Left ventricle myocardium inferior (tissue), 1 donor: ENCODE data around the gene C16orf95. TPM values are rescaled to one million over a fixed set of nuclear protein-coding genes. Genes with fewer than 3 reads are reported as not detected.

ENCODE experiments used
- DNase-seq: peaks from one replicate; pipeline ENCODE4 v3.0.0-alpha.2; 2020
- H3K27ac ChIP-seq: fragments of 200-600 bp; replicated peaks from 2 replicates; pipeline ENCODE4 v1.8.0; 2021
- H3K27me3 ChIP-seq: fragments of 200-600 bp; 2 replicates; pipeline ENCODE4 v1.8.0; 2021; ENCODE audit warnings: low read depth
- H3K36me3 ChIP-seq: fragments of 200-600 bp; 2 replicates; pipeline ENCODE4 v1.8.0; 2021
- H3K4me1 ChIP-seq: fragments of 200-600 bp; 2 replicates; pipeline ENCODE4 v1.8.0; 2021
- H3K4me3 ChIP-seq: fragments of 200-600 bp; 2 replicates; pipeline ENCODE4 v1.8.0; 2021; ENCODE audit warnings: mild to moderate bottlenecking, moderate library complexity
- H3K9me3 ChIP-seq: fragments of 200-600 bp; replicated peaks from 2 replicates; pipeline ENCODE4 v1.8.0; 2021
- CTCF ChIP-seq: fragments of 200-600 bp; IDR thresholded peaks from 2 replicates; pipeline ENCODE4 v1.8.0; 2021; ENCODE audit warnings: antibody characterized with exemption, mild to moderate bottlenecking, borderline replicate concordance
- intact Hi-C: fragments of 100-400 bp; cut with micrococcal nuclease; formaldehyde crosslinking; loops from one replicate; pipeline ENCODE4 v1.11.0; 2022
- total RNA-seq: library from RNA; stranded (reverse); fragmentation: NEBNext Ultra II Directional; extraction: Animal tissue kit (Norgen Biotek cat#: 25700); gene quantifications from one replicate; pipeline ENCODE4 v1.2.1, GENCODE V29; 2021
- donor health status: DM: no; HTN: yes; CAD: no; lungs with severe emphysema.

Gene C16orf95
- total RNA-seq, 1 donor from 2014 or later, result 3.2 TPM

- Histone ChIP-seq H3K4me1 (peaks cover 78% of the 10 kb centered on the region), H3K27ac (peak overlapping the region; percentile 87), H3K4me3 (no peak overlapping the region), H3K36me3 (peaks cover 45% of the 10 kb centered on the region), H3K27me3 (no peaks in the 10 kb centered on the region), H3K9me3 (no peaks in the 10 kb centered on the region)
- DNase-seq, result no peak
- intact Hi-C loops, result no loop called here
- no peak for TF ChIP-seq CTCF
Observed at GRCh38 chr16:87361916-87362619, 44.9 kb upstream of the C16orf95 start.

GRCh38 chr16:87360862-87361610, 43.8 kb upstream of the C16orf95 start:
- Histone ChIP-seq H3K4me3 (no peak overlapping the region), H3K27me3 (no peaks in the 10 kb centered on the region), H3K9me3 (no peaks in the 10 kb centered on the region), H3K36me3 (peaks cover 50% of the 10 kb centered on the region), H3K4me1 (peaks cover 73% of the 10 kb centered on the region), H3K27ac (peak overlapping the region; percentile 21)
- DNase-seq, result no peak
- no peak for TF ChIP-seq CTCF
- intact Hi-C loops, result no loop called here

- peaks cover 46% of the 10 kb centered on the region for H3K36me3 ChIP-seq
- H3K4me3 ChIP-seq, result no peak overlapping the region
- no peak for DNase-seq
- H3K27me3 ChIP-seq, result no peaks in the 10 kb centered on the region
- H3K27ac ChIP-seq, result no peak overlapping the region
- intact Hi-C loops, result no loop called here
- peaks cover 65% of the 10 kb centered on the region for H3K4me1 ChIP-seq
- no peak for TF ChIP-seq CTCF
- H3K9me3 ChIP-seq, result no peaks in the 10 kb centered on the region
Observed at GRCh38 chr16:87359121-87359520, 41.9 kb upstream of the C16orf95 start.

- DNase-seq, result no peak
- peaks cover 60% of the 10 kb centered on the region for H3K4me1 ChIP-seq
- no peak for TF ChIP-seq CTCF
- H3K9me3 ChIP-seq, result no peaks in the 10 kb centered on the region
- no peak overlapping the region for H3K4me3 ChIP-seq
- H3K27me3 ChIP-seq, result no peaks in the 10 kb centered on the region
- no peak overlapping the region for H3K27ac ChIP-seq
- H3K36me3 ChIP-seq, result peaks cover 48% of the 10 kb centered on the region
- intact Hi-C loops, result no loop called here
Observed at GRCh38 chr16:87358696-87359095, 41.5 kb upstream of the C16orf95 start.

GRCh38 chr16:87358250-87358649, 41.1 kb upstream of the C16orf95 start:
- Histone ChIP-seq H3K4me3 (no peak overlapping the region), H3K9me3 (no peaks in the 10 kb centered on the region), H3K36me3 (peaks cover 49% of the 10 kb centered on the region), H3K27ac (no peak overlapping the region), H3K27me3 (no peaks in the 10 kb centered on the region), H3K4me1 (peaks cover 56% of the 10 kb centered on the region)
- no peak for DNase-seq
- TF ChIP-seq CTCF, result no peak
- intact Hi-C loops, result no loop called here
